Small intestine (tissue), 7 donors: ENCODE data around the gene TAAR5. TPM values are rescaled to one million over a fixed set of nuclear protein-coding genes. Genes with fewer than 3 reads are reported as not detected.

Experiments used
- DNase-seq, 2 donors: peaks; one replicate each; pipeline versions ENCODE4 v3.0.0 to v3.0.0-alpha.2; 2013
- FAIRE-seq: peaks from 2 replicates; lab custom pipeline; 2012; peaks lifted over from hg19 to GRCh38; lab: Jason Lieb, UNC
- H3K27ac ChIP-seq, 3 donors: one replicate each; pipeline ENCODE4 v1.5.1; 2013; ENCODE audit warnings: low read length in 2 of 3, mild to moderate bottlenecking in 2 of 3, control low read depth in 1 of 3, inconsistent platforms in 1 of 3, low read depth in 1 of 3, moderate library complexity in 1 of 3
- H3K27me3 ChIP-seq, 3 donors: one replicate each; pipeline ENCODE4 v1.6.1; 2013; ENCODE audit warnings: low read length in 3 of 3, inconsistent platforms in 1 of 3; ENCODE audit not compliant: control insufficient read depth in 3 of 3, insufficient read depth in 3 of 3
- H3K36me3 ChIP-seq, 3 donors: one replicate each; pipeline ENCODE4 v1.6.1; 2013; ENCODE audit warnings: low read length in 3 of 3, inconsistent platforms in 1 of 3, low read depth in 1 of 3, mild to moderate bottlenecking in 1 of 3, moderate library complexity in 1 of 3; ENCODE audit not compliant: control insufficient read depth in 3 of 3, insufficient read depth in 2 of 3
- H3K4me1 ChIP-seq, 3 donors: one replicate each; pipeline ENCODE4 v1.6.1; 2013; ENCODE audit warnings: low read length in 2 of 3, inconsistent platforms in 1 of 3, low read depth in 1 of 3, mild to moderate bottlenecking in 1 of 3, moderate library complexity in 1 of 3; ENCODE audit not compliant: control insufficient read depth in 3 of 3, insufficient read depth in 2 of 3
- H3K4me3 ChIP-seq, 3 donors: one replicate each; pipeline ENCODE4 v1.5.1; 2013; ENCODE audit warnings: low read length in 3 of 3, control low read depth in 1 of 3, inconsistent platforms in 1 of 3, low read depth in 1 of 3, mild to moderate bottlenecking in 1 of 3, moderate library complexity in 1 of 3
- H3K9me3 ChIP-seq, 2 donors: one replicate each; pipeline ENCODE4 v1.6.1; 2013; ENCODE audit warnings: low read depth in 1 of 2, low read length in 1 of 2; ENCODE audit not compliant: control insufficient read depth in 2 of 2, insufficient read depth in 1 of 2
- WGBS, 3 donors: extraction: QIAGEN DNeasy Blood & Tissue Kit; methylation state at CpG; one replicate each; pipeline ENCODE4 v1.1.7; 2013; 5-methylcytosine and 5-hydroxymethylcytosine counted together
- polyA plus RNA-seq, 4 donors: library from polyadenylated mRNA; stranded (reverse) in 3 of 4; unstranded in 1 of 4; fragments of 200-250 nt in 3 of 4; fragments of 120-200 nt in 1 of 4; gene quantifications; one replicate each; pipeline versions ENCODE4 v1.2.1 to v1.2.3, GENCODE V29; 2013
- donor health status: healthy with polysubstance abuse.
- donor health status: control.
- donor health status: control.
- donor health status: Bipolar disorder and iron deficiency.
- donor health status: healthy.

Gene TAAR5
- polyA plus RNA-seq, 4 donors: not detected

DNA sequence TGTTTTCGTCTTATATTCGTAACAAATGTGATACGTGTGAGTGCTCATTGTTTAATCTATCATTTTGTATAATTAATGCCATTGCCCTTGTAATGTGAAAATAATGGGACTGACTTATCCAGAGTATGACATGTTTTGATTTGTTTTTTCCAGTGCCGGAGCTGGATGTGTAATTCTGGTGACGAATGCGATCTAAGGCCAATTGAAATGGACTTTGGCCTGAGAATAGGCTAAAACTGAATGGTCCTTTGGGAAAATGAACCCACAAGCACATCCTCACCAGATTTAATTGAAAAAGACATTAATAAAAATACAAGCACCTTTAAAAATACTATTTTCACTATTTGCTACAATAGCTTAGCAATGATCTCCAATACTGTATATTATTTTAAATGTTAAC, 6.7 kb upstream of the TAAR5 start:
- no peaks in the 10 kb centered on the region for H3K27me3 ChIP-seq
- FAIRE-seq (no peak), DNase-seq (peak in 1 of 2 donors; percentile 69)
- H3K4me3 ChIP-seq: no peak overlapping the region
- H3K9me3 ChIP-seq: no peaks in the 10 kb centered on the region
- H3K36me3 ChIP-seq: no peaks in the 10 kb centered on the region
- peaks cover 0 to 2% (median 0%) of the 10 kb centered on the region in 3 donors for H3K4me1 ChIP-seq
- H3K27ac ChIP-seq: no peak overlapping the region
- 26 to 75% (median 57%) methylated on average over 6 of the region's 6 CpGs for WGBS, 3 donors

GRCh38 chr6:132592855-132593254, 3.3 kb upstream of the TAAR5 start:
- H3K36me3 ChIP-seq: no peaks in the 10 kb centered on the region
- H3K9me3 ChIP-seq: no peaks in the 10 kb centered on the region
- H3K4me1 ChIP-seq: no peaks in the 10 kb centered on the region
- H3K27me3 ChIP-seq: no peaks in the 10 kb centered on the region
- DNase-seq: no peak
- H3K27ac ChIP-seq: no peak overlapping the region
- no peak for FAIRE-seq
- no peak overlapping the region for H3K4me3 ChIP-seq
- 61 to 93% (median 73%) methylated on average over 2 of the region's 2 CpGs for WGBS, 3 donors

- H3K4me3 ChIP-seq: no peak overlapping the region
- WGBS, 3 donors: 17 to 50% (median 30%) methylated on average over 1 of the region's 1 CpG
- no peaks in the 10 kb centered on the region for H3K4me1 ChIP-seq
- FAIRE-seq (no peak), DNase-seq (no peak)
- H3K9me3 ChIP-seq: no peaks in the 10 kb centered on the region
- H3K36me3 ChIP-seq: no peaks in the 10 kb centered on the region
- H3K27ac ChIP-seq: no peak overlapping the region
- H3K27me3 ChIP-seq: no peaks in the 10 kb centered on the region
Observed at GRCh38 chr6:132590362-132590761, 821 bp upstream of the TAAR5 start.

- FAIRE-seq: no peak
- Histone ChIP-seq H3K27me3 (no peaks in the 10 kb centered on the region), H3K27ac (no peak overlapping the region), H3K4me3 (no peak overlapping the region), H3K36me3 (no peaks in the 10 kb centered on the region), H3K9me3 (no peaks in the 10 kb centered on the region), H3K4me1 (no peaks in the 10 kb centered on the region)
- 57 to 89% (median 69%) methylated on average over 2 of the region's 2 CpGs for WGBS, 3 donors
- DNase-seq: no peak
Observed at GRCh38 chr6:132587424-132587823, 2.1 kb downstream of the TAAR5 start.

DNA sequence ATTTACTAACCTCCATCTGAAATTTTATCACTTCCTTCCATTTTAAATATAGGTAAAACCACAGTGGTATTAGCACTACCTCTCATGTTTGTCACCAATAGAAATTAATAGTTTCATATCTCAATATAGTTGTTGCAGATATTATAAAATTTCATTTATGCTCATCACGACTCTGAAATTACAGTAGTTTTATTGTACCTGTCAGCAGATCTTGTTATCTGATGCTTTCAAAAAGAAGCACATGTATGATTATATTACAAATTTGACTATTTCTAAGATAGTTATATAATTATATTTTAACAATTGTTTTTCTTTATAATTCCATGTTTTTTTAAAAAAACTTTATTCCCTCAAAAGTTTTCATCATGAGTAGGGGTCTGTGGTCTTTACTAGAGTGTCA, 4.8 kb downstream of the TAAR5 start:
- FAIRE-seq (no peak), DNase-seq (no peak)
- no peaks in the 10 kb centered on the region for H3K36me3 ChIP-seq
- no peaks in the 10 kb centered on the region for H3K4me1 ChIP-seq
- 58 to 81% (median 70%) methylated on average over 1 of the region's 1 CpG for WGBS, 3 donors
- H3K27me3 ChIP-seq: no peaks in the 10 kb centered on the region
- peaks cover 0 to 5% of the 10 kb centered on the region in 2 donors for H3K9me3 ChIP-seq
- no peak overlapping the region for H3K4me3 ChIP-seq
- no peak overlapping the region for H3K27ac ChIP-seq

DNA sequence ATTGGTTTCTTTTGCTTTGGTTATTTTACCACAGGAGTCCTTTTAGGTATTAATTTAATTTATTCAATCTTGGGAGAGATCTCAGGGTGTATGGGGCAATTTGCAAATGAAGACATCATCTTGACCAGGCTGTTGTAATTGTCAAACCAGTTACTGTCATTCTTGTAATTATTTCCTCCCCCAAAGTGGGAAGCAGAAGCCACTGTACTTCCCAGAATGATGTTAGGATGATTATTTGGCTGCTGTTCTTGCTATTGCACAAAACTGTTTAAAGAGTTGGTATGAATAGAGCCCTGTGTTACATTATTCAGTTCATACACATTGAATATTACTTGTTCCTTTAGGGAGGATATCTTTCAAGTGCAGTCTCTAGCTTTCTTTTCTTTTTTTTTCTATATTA, 17.8 kb downstream of the TAAR5 start:
- no peak overlapping the region for H3K4me3 ChIP-seq
- H3K36me3 ChIP-seq: no peaks in the 10 kb centered on the region
- H3K4me1 ChIP-seq: no peaks in the 10 kb centered on the region
- H3K9me3 ChIP-seq: no peaks in the 10 kb centered on the region
- peaks cover 0 to 2% (median 0%) of the 10 kb centered on the region in 3 donors for H3K27me3 ChIP-seq
- DNase-seq: no peak
- H3K27ac ChIP-seq: no peak overlapping the region
- FAIRE-seq: no peak

GRCh38 chr6:132570221-132570777, 19.2 kb downstream of the TAAR5 start, which contains the start of gene TAAR6:
Gene TAAR6, plus strand, starts transcription at chr6:132570322. Its CDS starts 0 bp downstream, at chr6:132570322.
- no peak within 1 kb of the TSS for H3K27ac ChIP-seq
- WGBS, 3 donors: 86 to 89% (median 86%) methylated on average over 15 of the region's 15 CpGs
- DNase-seq: no peak

DNA sequence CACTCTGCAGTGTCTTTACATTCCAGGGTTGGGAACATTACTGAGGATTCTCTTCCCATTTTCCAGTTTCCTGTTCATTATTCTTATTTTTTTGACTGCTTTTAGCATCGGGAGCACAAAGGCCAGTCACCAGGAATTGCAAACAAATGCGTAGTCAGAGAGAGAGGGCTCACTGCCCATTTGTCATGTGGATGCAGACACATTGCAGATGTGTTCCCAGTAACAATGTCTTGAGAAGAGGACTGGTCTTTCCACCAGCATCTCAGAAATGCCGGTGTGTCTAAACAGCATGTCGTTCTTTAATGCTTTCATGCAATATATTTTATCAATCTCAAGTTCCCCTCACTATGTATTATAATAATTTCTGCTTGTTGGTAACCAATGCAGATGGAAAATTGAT, 20.4 kb downstream of the TAAR5 start:
- peaks cover 0 to 2% (median 0%) of the 10 kb centered on the region in 3 donors for H3K27me3 ChIP-seq
- no peak overlapping the region for H3K27ac ChIP-seq
- 60 to 78% (median 75%) methylated on average over 4 of the region's 4 CpGs for WGBS, 3 donors
- H3K4me1 ChIP-seq: no peaks in the 10 kb centered on the region
- FAIRE-seq: no peak
- H3K36me3 ChIP-seq: no peaks in the 10 kb centered on the region
- no peaks in the 10 kb centered on the region for H3K9me3 ChIP-seq
- DNase-seq: no peak
- no peak overlapping the region for H3K4me3 ChIP-seq

More at GRCh38 chr6:132570221-132570777, 19.2 kb downstream of the TAAR5 start, which contains the start of gene TAAR6:
- Histone ChIP-seq H3K27me3 (peaks cover 0 to 2% (median 0%) of the 10 kb centered on the region in 3 donors), H3K4me1 (no peaks in the 10 kb centered on the region), H3K9me3 (no peaks in the 10 kb centered on the region), H3K36me3 (no peaks in the 10 kb centered on the region), H3K4me3 (no peak within 1 kb of the TSS)
- FAIRE-seq: no peak

GRCh38 chr6:132568611-132569010, 20.9 kb downstream of the TAAR5 start:
- no peak for FAIRE-seq

More at GRCh38 chr6:132568611-132569010, 20.9 kb downstream of the TAAR5 start:
- Histone ChIP-seq H3K27ac (no peak overlapping the region), H3K36me3 (no peaks in the 10 kb centered on the region), H3K4me3 (no peak overlapping the region), H3K27me3 (peaks cover 0 to 2% (median 0%) of the 10 kb centered on the region in 3 donors), H3K9me3 (no peaks in the 10 kb centered on the region), H3K4me1 (no peaks in the 10 kb centered on the region)
- DNase-seq: no peak
- 35 to 61% (median 35%) methylated on average over 6 of the region's 6 CpGs for WGBS, 3 donors
